HG03064 (cell line): ENCODE measurements around the gene GJA10.

Experiments used
- ATAC-seq: cut with Tn5 transposase; IDR thresholded peaks from one replicate; pipeline ENCODE4 v1.9.1; 2021; ENCODE audit warnings: low read depth; ENCODE audit not compliant: unreplicated experiment

Gene GJA10

GRCh38 chr6:89942601-89943000 lies 48.3 kb downstream of the GJA10 start:
- ATAC-seq = no peak

GRCh38 chr6:89944181-89944755 lies 50.0 kb downstream of the GJA10 start:
- ATAC-seq = no peak

GRCh38 chr6:89944826-89945407 lies 50.6 kb downstream of the GJA10 start:
- no peak for ATAC-seq
